HG03378 (cell line): ENCODE data around the gene ZNHIT2.
A peak's percentile ranks its signal among the peaks of the same experiment; 100 is the strongest.
"Not testable (repeated sequence)": the region's sequence is repeated elsewhere in the genome, so short reads cannot be mapped to it uniquely, and the experiment has no call there.

Experiments
- ATAC-seq: cut with Tn5 transposase; IDR thresholded peaks from one replicate; pipeline ENCODE4 v1.9.1; 2021; ENCODE audit warnings: mild to moderate bottlenecking, moderate library complexity; ENCODE audit not compliant: unreplicated experiment

ZNHIT2 gene

DNA sequence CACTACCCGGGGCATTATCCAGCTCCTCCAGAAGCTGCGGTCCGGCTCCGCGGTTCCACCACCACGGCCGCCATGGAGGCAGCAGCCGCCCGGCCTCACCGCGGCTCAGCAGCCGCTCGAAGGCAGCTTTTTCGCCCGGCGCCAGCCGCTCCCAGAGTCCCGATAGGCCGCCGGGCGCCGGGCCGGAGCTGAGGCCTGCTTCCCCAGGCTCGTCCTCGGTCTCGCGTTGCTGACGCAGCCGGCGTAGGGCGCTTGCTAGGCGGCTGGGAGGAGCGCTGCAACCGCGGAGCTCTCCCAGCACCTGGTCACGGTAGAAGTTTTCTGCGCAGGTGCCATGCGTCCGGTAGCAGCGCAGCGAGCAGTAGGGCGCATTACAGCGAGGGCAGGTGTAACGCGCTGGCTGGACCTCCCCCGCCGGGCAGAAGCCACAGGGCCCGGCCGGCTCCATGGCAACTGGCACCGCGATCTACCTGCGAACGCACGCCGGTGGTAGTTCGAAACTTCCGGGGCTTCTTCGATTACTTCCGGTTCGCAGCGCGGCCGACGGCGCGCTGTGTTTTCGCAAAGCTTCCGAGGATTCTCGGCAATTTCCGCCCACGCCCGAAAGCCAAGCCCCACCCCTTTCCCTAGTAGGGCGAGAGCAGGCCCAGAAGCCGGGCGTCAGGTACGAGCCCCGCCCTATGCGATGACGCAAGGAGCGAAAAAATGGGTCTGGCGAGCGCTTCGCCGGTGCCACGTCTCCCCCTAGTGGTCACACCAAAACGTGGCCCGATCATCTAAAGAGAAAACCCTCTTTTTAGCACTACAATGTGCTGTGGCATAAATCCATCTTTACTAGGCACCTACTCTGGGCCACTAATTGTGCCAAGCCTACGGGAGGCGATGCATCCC, at the start of gene ZNHIT2:
Gene ZNHIT2, minus strand, starts transcription at position 496 of the 891 bp plus-strand sequence. Its CDS starts 48 bp downstream, at position 448.
- ATAC-seq = peak; percentile 53

DNA sequence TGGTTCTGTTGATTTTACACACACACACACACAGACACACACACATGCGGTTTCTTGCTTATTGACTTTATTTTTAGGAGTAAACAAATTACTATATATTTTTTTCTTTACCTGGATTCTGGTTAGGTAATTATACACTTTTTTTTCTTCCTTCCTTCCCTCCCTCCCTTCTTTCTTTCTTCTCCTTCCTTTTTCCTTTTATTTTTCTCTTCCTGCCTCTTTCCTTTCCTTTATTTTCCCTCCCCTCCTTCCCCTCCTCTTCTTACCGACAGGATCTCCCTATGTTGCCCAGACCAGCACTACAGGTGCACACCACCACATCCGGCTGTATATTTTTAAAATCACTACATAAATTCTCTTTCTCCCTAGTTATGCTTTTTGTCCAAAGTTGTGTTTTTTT, 49.4 kb upstream of the ZNHIT2 start:
- no peak for ATAC-seq

DNA sequence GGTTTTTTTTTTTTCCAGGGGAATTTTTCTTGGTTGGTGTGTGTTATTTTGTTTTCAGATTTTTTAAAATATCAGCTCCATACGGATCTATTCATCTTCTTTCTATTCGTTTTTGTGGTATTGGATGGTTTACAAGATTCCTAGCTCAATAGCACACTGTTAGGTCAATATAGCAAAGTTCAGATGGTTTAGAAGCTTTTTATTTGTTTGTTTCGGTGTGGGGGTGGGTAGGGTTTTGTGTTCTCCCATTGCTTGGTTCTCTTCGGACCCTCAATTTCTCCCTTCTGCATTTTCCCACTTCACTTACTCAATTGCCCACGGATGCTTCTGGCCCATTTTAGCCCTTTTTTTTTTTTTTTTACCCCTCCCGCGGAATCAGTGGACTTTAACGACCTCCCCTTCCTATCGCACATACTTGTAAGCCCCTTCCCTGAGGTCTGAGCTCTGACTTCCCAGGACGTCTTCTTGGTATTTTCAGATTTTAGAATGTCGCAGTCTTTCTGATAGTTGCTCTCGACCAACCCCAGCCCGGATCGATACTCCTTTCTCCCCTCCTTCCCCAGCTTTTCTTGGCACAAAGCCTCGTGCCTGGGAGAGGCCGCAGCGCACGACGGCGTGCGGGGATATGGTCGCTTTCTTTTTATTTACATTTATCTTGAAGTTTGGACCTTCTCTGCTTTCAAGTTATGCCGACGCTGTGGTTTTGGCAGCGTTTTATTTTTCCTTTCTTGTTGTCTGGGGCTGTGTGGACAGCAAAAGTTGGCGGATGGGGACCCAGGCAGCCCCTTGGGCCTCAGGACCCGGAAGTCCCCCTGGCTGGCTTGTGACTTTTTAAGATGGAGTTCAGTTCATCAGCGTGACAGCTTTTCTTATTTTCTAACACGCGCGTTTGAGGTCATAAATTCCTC, 48.2 kb upstream of the ZNHIT2 start:
- ATAC-seq = no peak

DNA sequence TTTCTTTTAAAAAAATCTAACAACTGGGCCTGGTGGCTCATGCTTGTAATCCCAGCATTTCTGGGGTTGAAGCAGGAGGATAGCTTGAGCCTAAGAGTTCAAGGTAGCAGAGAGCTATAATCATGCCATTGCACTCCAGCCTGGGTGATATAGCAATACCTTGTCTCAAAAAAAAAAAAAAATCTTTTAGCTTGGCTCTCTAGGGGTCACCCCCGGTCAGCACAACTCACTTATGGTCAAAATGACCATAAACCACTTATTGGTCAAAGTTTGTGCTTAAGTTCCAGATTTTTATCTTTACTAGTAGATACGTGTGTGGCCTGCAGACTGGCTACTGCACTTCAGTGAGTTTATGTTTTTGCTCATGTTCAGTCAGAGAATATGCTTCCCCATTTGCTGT, 46.2 kb upstream of the ZNHIT2 start:
- ATAC-seq = no peak

DNA sequence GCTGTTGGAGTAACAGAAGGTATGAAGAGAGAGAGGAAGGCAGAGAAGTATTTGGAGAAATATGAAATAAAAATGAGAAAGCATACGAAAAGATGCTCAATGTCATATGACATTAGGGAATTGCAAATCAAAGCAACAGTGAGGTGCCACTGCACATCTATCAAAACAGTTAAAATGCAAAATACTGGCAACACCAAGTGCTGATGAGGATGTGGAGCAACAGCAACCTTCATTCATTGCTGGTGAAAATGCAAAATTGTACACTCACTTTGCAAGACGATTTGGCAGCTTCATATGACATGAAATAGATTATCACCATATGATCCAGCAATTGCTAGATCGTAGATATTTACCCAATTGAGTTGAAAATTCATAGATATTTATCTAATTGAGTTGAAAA, 43.1 kb upstream of the ZNHIT2 start:
- no peak for ATAC-seq

DNA sequence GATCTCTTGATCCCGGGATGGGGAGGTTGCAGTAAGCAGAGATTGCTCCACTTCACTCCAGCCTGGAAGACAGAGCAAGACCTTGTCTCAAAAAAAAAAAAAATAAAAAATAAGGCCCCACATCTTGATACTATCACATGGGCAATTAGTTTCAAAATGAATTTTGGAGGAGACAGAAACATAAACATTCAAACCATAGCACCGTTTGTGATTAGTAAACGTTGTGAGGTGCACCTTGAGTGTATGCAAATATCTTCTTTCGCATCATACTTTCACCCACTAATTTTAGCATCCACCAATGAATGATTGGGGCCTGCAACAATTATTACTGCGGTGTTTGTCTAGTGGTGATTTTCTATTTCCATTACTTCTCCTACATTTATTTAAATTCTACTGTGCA, 41.5 kb upstream of the ZNHIT2 start:
- peak; percentile 73 for ATAC-seq

DNA sequence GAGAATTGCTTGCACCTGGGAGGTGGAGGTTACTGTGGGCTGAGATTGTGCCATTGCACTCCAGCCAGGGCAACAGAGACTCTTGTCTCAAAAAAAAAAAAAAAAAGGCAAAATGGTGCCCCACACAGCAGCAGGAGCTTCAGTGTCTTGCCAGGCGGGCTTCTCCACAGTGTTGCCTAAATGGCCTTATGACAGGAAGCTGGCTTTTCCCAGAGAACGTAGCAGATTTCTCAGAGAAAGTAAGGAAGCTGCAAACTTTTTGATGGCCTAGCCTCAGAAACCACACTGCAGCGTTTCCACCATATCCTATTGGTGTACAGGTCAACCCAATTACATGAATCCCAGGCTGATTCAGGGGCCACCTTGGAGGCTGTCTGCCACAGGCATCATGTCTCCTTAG, 39.8 kb upstream of the ZNHIT2 start:
- no peak for ATAC-seq

DNA sequence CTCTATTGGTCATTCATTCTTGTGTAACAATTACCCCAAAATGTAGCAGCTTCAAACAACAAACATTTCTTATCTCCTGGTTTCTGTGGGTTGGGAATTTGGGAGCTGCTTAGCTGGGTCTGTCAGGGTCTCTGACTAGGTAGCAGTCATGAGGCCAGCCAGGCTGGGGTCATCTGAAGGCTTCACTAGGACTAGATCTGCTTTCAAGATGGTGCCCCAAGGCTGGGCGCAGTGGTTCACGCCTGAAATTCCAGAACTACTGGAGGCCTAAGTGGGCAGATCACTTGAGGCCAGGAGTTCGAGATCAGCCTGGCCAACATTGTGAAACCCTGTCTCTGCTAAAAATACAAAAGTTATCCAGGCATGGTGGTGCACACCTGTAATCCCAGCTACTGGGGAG, 39.4 kb upstream of the ZNHIT2 start:
- ATAC-seq = no peak

DNA sequence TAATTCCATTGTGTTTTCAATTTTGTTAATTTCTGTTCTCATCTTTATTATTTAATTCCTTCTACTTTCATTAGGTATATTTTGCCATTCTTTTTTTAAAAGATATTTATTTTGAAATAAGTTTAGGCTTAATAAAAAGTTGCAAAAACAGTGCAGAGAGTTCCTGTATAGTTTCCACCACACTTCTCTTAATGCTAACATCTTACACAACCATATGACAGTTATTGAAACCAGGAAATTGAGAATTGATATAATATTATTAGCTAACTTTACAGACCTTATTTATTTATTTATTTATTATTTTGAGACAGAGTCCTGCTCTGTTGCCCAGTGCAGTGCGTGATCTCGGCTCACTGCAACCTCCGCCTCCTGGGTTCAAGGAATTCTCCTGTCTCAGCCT, 38.8 kb upstream of the ZNHIT2 start:
- ATAC-seq = no peak

DNA sequence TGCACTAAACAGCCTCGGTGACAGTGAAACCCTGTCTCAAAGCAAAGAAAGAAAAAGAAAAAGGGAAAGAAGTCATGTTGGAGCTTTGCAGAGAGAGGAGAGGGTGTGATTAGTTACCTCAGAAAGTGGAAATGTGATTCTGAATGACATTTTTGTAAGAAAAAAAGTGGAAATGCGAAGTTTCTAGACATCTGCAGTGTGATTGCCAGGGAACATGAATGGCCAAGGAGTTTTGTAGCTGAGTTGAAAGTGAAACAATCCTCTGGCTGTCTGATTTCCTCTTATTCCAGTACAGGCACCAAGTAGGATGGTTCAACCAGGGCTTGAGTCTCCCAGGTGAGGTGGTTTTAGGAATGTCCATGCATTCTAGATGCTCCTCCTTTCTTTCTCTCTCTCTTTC, 34.6 kb upstream of the ZNHIT2 start:
- ATAC-seq = no peak

DNA sequence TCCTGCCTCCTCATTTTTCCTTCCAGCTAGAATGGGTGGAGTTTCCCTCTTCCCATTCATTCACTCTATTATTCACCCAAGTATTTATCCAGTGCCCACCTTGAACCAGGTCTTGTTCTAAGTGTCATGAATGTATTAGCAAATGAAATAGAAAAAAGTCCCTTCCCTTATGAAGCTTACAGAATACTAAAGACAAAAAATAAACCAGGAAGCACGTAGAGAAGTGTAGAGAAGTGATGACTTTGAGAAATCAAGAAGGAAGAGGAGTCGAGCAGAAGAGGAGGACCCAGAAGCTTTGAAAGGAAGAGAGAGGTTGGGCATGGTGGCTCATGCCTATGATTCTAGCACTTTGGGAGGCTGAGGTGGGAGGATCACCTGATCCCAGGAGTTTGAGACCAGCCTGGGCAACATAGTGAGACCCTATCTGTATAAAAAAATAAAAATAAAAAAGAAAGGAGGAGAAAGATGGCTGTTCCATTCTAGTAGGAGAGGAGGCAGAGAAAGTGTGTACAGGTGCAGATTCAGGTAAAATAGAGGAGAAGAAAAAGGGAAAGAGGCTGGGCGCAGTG, 33.9 kb upstream of the ZNHIT2 start:
- ATAC-seq = no peak

DNA sequence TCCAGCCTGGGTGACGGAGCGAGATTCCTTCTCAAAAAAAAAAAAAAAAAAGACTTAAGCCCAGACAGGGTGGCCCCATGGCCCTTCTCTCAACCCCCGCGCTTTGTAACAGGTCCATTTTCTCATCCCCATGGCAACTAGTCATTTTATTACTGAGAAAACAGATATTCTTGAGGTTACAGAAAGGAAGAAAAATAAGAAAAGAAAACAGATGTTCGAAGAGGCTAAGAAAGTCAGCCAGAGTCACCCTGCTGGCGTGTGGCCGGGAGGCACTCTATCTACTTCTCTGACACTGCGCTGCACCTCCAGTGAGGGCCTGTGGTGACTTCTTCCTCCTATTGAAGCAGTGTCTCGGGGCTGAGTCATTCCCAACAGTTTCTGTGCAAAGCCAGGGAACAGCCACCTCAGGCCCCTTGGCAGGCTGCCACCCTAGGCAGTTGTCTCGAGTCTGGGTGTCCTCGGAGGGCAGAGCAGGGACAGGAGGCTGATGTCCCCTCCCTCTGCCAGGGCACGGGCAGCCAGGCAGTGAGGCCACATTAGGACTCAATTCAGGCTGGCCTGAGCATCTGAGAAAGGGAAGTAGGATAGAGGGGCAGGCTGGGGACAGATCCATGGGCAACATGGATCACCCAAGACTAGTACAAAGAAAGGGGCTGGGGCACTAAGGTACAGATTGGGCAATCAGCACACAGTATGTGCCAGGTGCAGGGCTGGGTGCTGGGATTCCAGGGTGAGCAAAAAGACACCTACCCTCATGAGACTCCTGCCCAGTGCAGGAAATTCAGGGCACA, 33.2 kb upstream of the ZNHIT2 start:
- no peak for ATAC-seq

DNA sequence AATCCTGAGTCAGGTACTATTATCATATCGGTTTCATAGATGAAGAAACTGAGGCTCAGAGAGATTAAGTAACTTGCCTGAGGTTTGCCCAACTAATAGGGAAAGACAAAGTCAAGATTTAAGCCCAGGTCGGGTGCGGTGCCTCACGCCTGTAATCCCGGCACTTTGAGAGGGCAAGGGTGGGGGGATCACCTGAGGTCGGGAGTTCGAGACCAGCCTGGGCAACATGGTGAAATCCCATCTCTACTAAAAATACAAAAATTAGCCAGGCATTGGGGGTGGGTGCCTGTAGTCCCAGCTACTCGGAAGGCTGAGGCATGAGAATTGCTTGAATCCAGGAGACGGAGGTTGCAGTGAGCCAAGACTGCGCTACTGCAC, 32.6 kb upstream of the ZNHIT2 start:
- ATAC-seq = not testable (repeated sequence)

DNA sequence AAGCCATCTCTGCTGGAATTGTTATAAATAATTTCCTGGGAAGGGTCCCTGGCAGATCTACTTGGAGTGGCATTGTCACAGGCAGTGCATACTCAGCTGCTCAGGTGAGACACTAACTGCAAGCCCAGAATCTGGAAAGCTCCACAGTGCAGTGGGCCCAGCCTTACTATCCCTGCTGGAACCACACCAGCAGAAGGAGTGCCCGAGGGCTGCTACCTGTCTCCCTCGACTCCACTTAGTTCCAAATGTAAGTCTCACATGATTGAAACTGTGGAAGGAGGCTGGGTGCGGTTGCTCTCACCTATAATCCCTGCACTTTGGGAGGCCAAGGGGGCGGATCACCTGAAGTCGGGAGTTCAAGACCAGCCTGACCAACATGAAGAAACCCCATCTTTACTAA, 31.2 kb upstream of the ZNHIT2 start:
- no peak for ATAC-seq

DNA sequence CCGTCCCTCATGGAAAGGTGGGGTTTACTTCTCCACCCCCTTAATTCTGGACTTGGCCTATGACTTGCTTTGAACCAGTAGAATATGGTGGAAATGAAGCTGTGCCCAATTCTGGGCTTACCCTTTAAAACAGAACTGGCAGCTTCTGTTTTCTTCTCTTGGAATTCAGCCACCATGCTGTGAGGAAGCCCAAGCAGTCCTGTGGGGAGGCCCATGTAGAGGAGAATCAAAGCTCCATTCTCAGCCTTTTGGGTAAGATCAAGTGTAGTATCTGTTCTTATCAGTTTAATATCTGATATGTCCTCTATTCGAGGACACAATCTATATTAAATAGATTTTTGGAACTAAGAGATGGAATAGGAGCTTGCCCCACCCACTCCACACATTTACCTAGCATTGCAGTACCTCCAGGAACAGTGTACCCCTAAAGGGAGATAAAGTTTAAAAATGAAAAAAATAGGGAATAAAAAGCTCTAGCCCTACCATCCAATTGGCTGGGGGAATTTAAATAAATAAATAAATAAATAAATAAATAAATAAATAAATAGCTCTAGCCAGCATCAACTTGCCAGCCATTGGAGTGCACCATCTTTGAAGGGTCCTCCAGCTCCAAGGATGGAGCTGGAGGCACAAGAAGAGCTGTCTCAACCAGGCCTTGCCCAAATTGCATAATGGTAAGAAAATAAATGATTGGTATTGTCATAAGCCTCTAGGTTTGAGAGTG, 30.0 kb upstream of the ZNHIT2 start:
- no peak for ATAC-seq

DNA sequence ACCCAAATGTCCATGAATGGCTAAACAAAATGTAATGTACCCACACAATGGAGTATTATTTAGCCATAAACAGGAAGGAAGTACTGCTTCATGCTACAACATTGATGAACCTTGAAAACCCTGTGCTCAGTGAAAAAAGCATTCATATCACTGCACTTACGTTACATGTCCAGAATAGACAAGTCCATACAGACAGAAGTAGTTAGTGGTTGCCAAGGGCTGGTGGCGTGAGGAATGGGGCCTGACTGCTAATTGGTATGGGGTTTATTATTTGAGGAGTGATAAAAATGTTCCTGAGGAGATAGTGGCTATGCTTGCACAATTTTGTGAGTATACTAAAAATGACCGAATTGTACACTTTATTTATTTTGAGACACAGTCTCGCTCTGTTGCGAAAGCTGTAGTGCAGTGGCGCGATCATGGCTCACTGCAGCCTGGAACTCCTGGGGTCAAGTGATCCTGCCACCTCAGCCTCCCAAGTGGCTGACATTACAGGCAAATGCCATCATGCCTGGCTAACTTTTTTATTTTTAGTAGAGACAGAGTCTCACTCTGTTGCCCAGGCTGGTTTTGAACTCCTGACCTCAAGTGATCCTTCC, 24.5 kb upstream of the ZNHIT2 start:
- no peak for ATAC-seq

DNA sequence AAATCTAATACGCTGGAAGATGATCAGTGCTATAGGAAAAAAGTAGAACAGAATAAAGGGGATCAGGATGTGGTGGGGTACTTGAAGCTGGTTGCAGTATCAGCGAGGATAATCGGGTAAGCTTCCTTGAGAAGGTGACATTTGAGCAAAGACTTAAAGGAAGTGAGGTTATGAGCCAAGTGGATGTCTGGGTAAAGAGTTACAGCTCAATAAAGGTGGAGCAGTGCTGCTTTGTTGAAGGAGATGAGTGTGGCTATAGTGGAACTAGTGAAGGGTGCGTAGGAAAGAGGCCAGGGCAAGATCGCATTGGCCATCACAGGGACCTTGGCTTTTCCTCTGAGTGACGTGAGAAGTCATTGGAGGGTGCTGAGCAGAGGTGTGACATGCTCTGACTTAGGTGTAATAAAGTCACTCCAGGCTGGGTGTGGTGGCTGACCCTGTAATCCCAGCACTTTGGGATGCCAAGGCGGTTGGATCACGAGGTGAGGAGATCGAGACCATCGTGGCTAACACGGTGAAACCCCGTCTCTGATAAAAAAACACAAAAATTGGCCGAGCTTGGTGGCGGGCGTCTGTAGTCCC, 19.1 kb upstream of the ZNHIT2 start:
- ATAC-seq = no peak

DNA sequence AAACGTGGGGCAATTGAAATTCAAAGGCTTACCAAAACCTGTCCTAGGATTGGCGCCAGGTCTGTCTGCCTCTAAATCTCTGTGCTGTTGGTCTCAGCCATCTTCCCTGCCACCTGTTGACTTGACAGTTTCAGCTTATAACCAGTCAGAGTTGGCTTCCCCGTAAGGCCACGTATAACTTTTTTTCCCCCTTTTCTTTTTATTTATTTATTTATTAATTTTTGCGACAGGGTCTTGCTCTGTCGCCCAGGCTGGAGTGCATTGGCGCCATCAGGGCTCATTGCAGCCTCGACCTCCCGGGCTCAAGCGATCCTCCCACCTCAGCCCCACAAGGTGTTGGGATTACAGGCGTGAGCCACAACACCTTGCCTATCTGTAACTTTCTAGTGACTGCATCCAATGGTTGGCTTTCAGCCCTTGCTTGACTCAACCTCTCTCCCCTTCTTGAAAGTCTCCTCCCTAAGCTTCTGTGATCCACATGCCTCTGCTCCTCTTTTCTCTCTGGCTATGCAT, 18.2 kb upstream of the ZNHIT2 start:
- ATAC-seq = no peak

DNA sequence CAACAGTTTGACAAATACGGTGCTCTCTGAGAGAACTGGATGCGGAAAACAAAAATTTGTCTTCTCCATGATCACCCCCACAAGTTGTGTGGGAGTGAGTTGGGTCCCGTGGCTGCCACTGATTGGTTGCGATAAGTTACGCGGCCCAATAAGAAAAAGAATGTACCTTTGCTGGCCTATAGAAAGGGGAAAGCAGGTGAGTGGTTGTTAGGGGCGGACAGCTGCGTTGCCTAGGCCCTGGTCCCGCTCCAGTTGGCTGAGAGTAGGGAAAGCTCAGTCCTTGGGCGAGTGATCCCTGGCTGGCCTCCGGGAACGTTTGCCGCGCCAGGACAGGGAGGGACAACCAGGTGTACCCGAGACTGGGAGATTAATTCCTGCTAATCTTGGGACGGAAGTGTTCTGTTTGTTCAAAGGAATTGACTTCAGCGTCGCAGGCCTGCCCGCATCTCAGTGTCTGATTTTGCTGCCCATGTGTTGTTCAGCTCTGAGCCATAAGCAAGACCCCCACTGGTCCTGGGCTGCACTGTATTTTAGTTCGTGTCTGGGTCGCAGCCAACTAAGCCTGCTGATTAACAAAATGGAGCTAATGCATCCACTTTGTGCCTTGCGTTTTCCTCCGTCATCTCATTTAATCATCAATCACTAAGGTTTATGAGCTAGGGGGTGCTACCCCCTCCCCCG, 17.6 kb upstream of the ZNHIT2 start:
- peak; percentile 68 for ATAC-seq
